BLaER1 (cell line): ENCODE measurements around the gene ANO3.

Source experiments
- H3K27ac ChIP-seq: shearing (Covaris generic); formaldehyde crosslinking; 2 replicates; pipeline ENCODE4 v1.8.1; 2022
- H3K27me3 ChIP-seq: shearing (Covaris generic); formaldehyde crosslinking; 2 replicates; pipeline ENCODE4 v1.8.1; 2022
- H3K36me3 ChIP-seq: shearing (Covaris generic); formaldehyde crosslinking; 2 replicates; pipeline ENCODE4 v1.8.1; 2022
- H3K4me1 ChIP-seq: shearing (Covaris generic); formaldehyde crosslinking; 2 replicates; pipeline ENCODE4 v1.8.1; 2022
- H3K4me2 ChIP-seq: shearing (Covaris generic); formaldehyde crosslinking; 2 replicates; pipeline ENCODE4 v1.8.1; 2022
- H3K4me3 ChIP-seq: shearing (Covaris generic); formaldehyde crosslinking; 2 replicates; pipeline ENCODE4 v1.8.1; 2022
- H3K9ac ChIP-seq: shearing (Covaris generic); formaldehyde crosslinking; 2 replicates; pipeline ENCODE4 v1.8.1; 2022
- H3K9me3 ChIP-seq: shearing (Covaris generic); formaldehyde crosslinking; 2 replicates; pipeline ENCODE4 v1.8.1; 2022
- H4K20me1 ChIP-seq: shearing (Covaris generic); formaldehyde crosslinking; 2 replicates; pipeline ENCODE4 v1.8.1; 2022
- Cebpa-rat ChIP-seq: shearing (Covaris generic); IDR thresholded peaks from 2 replicates; pipeline ENCODE4 v1.8.1; 2022

Gene ANO3

GRCh38 chr11:26477396-26477795 lies 145.5 kb downstream of the ANO3 start:
- H3K27ac ChIP-seq, result no peak overlapping the region
- no peak overlapping the region for H3K4me2 ChIP-seq
- H3K36me3 ChIP-seq, result no peaks in the 10 kb centered on the region
- no peak overlapping the region for H3K9ac ChIP-seq
- H3K4me1 ChIP-seq, result no peaks in the 10 kb centered on the region
- no peaks in the 10 kb centered on the region for H3K27me3 ChIP-seq
- H3K9me3 ChIP-seq, result no peaks in the 10 kb centered on the region
- H4K20me1 ChIP-seq, result no peaks in the 10 kb centered on the region
- TF ChIP-seq Cebpa-rat, result no peak
- no peak overlapping the region for H3K4me3 ChIP-seq

DNA sequence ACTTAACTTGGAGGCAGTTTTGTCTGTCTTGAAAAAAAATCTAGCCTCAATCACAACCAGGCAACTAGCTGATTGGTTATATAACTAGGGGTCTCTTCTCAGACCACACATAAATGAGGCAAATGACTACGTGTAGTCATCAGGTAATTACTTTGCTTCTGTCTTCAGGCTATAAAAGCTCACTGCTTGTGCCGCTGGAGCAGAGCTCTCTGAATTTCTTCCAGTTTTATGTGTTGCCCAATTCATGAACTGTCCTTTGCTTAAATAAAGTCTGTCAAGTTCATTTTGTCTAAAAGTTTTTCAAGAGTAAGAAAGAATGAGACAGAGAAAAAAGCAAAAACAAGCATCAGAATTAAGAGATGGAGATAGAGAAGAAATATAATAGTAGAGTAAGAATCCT lies 146.8 kb downstream of the ANO3 start:
- Histone ChIP-seq H3K27ac (no peak overlapping the region), H3K27me3 (no peaks in the 10 kb centered on the region), H3K4me1 (no peaks in the 10 kb centered on the region), H3K4me3 (no peak overlapping the region), H3K9ac (no peak overlapping the region), H4K20me1 (no peaks in the 10 kb centered on the region), H3K36me3 (no peaks in the 10 kb centered on the region), H3K9me3 (no peaks in the 10 kb centered on the region), H3K4me2 (no peak overlapping the region)
- no peak for TF ChIP-seq Cebpa-rat

DNA sequence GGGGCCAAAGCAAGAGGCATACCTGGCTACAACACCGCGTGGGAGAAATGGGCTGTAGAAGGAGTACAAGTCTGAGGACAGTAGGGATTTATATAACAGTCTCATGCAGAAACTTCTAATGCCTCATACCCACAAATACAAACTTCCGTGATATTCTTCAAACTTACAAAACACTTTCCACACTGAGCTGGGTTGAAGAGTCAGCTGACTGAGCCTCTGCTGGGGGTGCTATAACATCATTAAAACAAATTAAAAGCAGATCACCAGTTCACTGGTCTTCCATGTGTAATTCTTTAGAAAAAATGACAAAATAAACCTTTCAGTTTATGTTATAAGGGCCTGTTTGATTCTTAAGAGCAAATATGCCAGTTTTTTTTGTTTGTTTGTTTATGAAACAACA lies 148.1 kb downstream of the ANO3 start:
- Histone ChIP-seq H3K9me3 (peaks cover 12% of the 10 kb centered on the region), H4K20me1 (no peaks in the 10 kb centered on the region), H3K4me1 (no peaks in the 10 kb centered on the region), H3K27me3 (no peaks in the 10 kb centered on the region), H3K36me3 (no peaks in the 10 kb centered on the region), H3K4me3 (no peak overlapping the region), H3K4me2 (no peak overlapping the region), H3K27ac (no peak overlapping the region), H3K9ac (no peak overlapping the region)
- no peak for TF ChIP-seq Cebpa-rat

- Histone ChIP-seq H3K27me3 (no peaks in the 10 kb centered on the region), H3K4me1 (no peaks in the 10 kb centered on the region), H3K36me3 (no peaks in the 10 kb centered on the region), H3K9me3 (peaks cover 13% of the 10 kb centered on the region), H4K20me1 (no peaks in the 10 kb centered on the region), H3K4me3 (no peak overlapping the region), H3K4me2 (no peak overlapping the region), H3K27ac (no peak overlapping the region), H3K9ac (no peak overlapping the region)
- TF ChIP-seq Cebpa-rat, result no peak
Measured at GRCh38 chr11:26483108-26483507, 151.2 kb downstream of the ANO3 start.

GRCh38 chr11:26490546-26490945 lies 158.6 kb downstream of the ANO3 start:
- TF ChIP-seq Cebpa-rat, result no peak
- Histone ChIP-seq H3K9me3 (no peaks in the 10 kb centered on the region), H3K4me3 (no peak overlapping the region), H4K20me1 (no peaks in the 10 kb centered on the region), H3K4me2 (no peak overlapping the region), H3K27me3 (no peaks in the 10 kb centered on the region), H3K36me3 (no peaks in the 10 kb centered on the region), H3K27ac (no peak overlapping the region), H3K4me1 (no peaks in the 10 kb centered on the region), H3K9ac (no peak overlapping the region)

- H3K36me3 ChIP-seq, result no peaks in the 10 kb centered on the region
- no peaks in the 10 kb centered on the region for H3K4me1 ChIP-seq
- H4K20me1 ChIP-seq, result no peaks in the 10 kb centered on the region
- no peaks in the 10 kb centered on the region for H3K27me3 ChIP-seq
- H3K9ac ChIP-seq, result no peak overlapping the region
- H3K4me3 ChIP-seq, result no peak overlapping the region
- no peak overlapping the region for H3K27ac ChIP-seq
- no peaks in the 10 kb centered on the region for H3K9me3 ChIP-seq
- TF ChIP-seq Cebpa-rat, result no peak
- no peak overlapping the region for H3K4me2 ChIP-seq
Measured at GRCh38 chr11:26493616-26494015, 161.7 kb downstream of the ANO3 start.

GRCh38 chr11:26507229-26507628 lies 175.3 kb downstream of the ANO3 start:
- H3K4me1 ChIP-seq, result no peaks in the 10 kb centered on the region
- H3K27me3 ChIP-seq, result no peaks in the 10 kb centered on the region
- H3K9me3 ChIP-seq, result no peaks in the 10 kb centered on the region
- no peaks in the 10 kb centered on the region for H3K36me3 ChIP-seq
- no peaks in the 10 kb centered on the region for H4K20me1 ChIP-seq
- H3K4me3 ChIP-seq, result no peak overlapping the region
- no peak overlapping the region for H3K9ac ChIP-seq
- H3K4me2 ChIP-seq, result no peak overlapping the region
- TF ChIP-seq Cebpa-rat, result no peak
- H3K27ac ChIP-seq, result no peak overlapping the region

GRCh38 chr11:26510164-26510563 lies 178.2 kb downstream of the ANO3 start:
- H4K20me1 ChIP-seq, result no peaks in the 10 kb centered on the region
- H3K4me1 ChIP-seq, result no peaks in the 10 kb centered on the region
- no peak overlapping the region for H3K27ac ChIP-seq
- TF ChIP-seq Cebpa-rat, result no peak
- H3K4me2 ChIP-seq, result no peak overlapping the region
- H3K9ac ChIP-seq, result no peak overlapping the region
- no peaks in the 10 kb centered on the region for H3K9me3 ChIP-seq
- H3K4me3 ChIP-seq, result no peak overlapping the region
- H3K36me3 ChIP-seq, result no peaks in the 10 kb centered on the region
- H3K27me3 ChIP-seq, result no peaks in the 10 kb centered on the region

DNA sequence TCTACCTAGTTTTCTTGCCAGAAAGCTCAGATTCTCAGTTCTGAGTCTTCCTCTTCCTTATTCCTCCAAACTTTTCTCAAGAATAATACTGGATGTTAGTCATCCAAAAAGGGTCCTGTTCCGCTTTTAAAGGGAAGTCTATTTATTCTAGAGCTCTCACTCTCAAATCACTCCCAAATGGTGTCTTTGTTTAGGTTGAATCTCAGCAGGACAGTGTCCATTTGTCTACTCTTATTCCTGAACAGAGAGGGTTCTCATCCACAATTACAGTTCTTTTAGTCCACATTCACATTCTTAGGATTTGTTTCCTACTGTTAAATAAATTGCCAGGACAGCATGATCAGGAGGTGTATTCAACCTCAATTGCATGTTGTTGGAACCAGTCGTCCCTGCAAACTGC lies 178.8 kb downstream of the ANO3 start:
- no peak for TF ChIP-seq Cebpa-rat
- H3K27me3 ChIP-seq, result no peaks in the 10 kb centered on the region
- H3K27ac ChIP-seq, result no peak overlapping the region
- no peaks in the 10 kb centered on the region for H3K4me1 ChIP-seq
- no peak overlapping the region for H3K9ac ChIP-seq
- H3K4me2 ChIP-seq, result no peak overlapping the region
- no peaks in the 10 kb centered on the region for H3K9me3 ChIP-seq
- H4K20me1 ChIP-seq, result no peaks in the 10 kb centered on the region
- no peaks in the 10 kb centered on the region for H3K36me3 ChIP-seq
- no peak overlapping the region for H3K4me3 ChIP-seq

DNA sequence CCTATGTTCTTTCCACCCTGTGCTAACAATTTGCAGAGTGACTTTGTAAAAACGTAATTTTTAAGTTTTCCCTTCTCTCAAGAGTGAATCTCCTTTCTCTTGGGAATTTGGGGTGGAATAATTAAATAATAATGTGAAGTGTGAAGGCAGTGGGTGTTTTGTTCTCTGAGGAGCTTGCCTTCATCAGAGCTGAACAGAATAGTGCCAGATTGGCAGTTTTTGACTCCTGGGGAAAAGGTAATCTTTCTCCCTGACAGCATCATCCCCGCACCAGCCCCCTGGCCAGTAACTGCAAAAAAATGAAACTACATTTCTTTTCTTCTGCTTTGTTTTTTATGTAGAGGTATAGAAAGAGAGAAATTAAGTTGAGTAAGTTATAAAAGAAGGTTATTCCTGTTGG lies 180.3 kb downstream of the ANO3 start:
- Histone ChIP-seq H3K4me1 (no peaks in the 10 kb centered on the region), H3K9ac (no peak overlapping the region), H3K9me3 (no peaks in the 10 kb centered on the region), H3K27ac (no peak overlapping the region), H3K4me3 (no peak overlapping the region), H4K20me1 (no peaks in the 10 kb centered on the region), H3K36me3 (no peaks in the 10 kb centered on the region), H3K27me3 (no peaks in the 10 kb centered on the region), H3K4me2 (no peak overlapping the region)
- TF ChIP-seq Cebpa-rat, result no peak

GRCh38 chr11:26519469-26519868 lies 187.5 kb downstream of the ANO3 start:
- TF ChIP-seq Cebpa-rat, result no peak
- H3K9ac ChIP-seq, result no peak overlapping the region
- no peaks in the 10 kb centered on the region for H3K4me1 ChIP-seq
- no peak overlapping the region for H3K4me2 ChIP-seq
- H3K27ac ChIP-seq, result no peak overlapping the region
- no peaks in the 10 kb centered on the region for H3K9me3 ChIP-seq
- H3K4me3 ChIP-seq, result no peak overlapping the region
- H4K20me1 ChIP-seq, result no peaks in the 10 kb centered on the region
- no peaks in the 10 kb centered on the region for H3K27me3 ChIP-seq
- H3K36me3 ChIP-seq, result no peaks in the 10 kb centered on the region
